HG03571 (cell line): Measurements from ENCODE around the gene FCN3.

Source experiments
- ATAC-seq: cut with Tn5 transposase; IDR thresholded peaks from one replicate; pipeline ENCODE4 v1.9.1; 2021; ENCODE audit not compliant: unreplicated experiment

Gene FCN3

GRCh38 chr1:27343639-27344025 is 31.0 kb downstream of the FCN3 start:
- ATAC-seq = no peak

DNA sequence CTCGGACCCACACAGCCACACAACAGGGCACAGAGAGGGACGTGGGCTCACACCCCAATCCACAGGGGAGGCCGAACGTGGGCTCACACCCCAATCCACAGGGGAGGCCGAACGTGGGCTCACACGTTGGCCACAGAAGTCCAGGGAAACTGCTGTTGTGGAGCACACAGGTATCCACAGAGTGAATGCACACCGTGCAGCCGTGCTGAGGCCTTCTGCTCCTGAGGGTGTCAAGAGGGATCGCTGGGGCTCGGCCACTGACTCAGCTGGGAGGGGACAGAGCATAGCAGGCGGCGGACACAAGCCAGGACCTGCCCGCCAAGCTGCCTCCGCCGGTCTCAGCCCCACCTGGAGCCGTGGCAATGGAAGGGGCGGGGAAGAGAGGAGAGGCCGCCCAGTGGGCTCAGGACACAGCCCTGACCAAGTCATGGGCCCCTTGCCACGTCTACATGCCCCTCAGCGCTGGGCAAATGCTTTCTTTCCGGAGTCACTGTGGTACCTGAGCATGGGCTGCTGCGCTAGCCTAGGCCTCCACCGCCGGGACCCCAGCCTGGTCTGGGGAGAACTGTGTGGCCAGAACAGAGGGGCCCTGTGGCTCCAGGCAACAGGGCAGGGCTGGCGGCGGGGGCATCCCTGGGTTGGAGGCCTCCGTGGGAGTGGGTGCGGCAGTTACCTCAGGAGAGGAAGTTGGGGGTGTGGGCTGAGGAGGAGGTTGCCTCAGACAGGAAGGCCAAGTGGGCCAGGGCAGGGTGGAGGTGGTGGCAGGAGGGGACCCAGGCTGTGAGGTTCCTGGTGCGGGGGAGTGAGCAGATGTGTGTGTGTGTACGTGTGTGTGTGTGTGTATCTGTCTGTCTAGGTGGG is 31.6 kb downstream of the FCN3 start:
- no peak for ATAC-seq

- no peak for ATAC-seq
These were observed 32.2 kb downstream of the FCN3 start for GRCh38 chr1:27342391-27342777.

- peak; percentile 46 for ATAC-seq
These were observed 32.9 kb downstream of the FCN3 start, which contains the start of gene SYTL1 for GRCh38 chr1:27341525-27342252. Gene SYTL1 (plus strand): TSS chr1:27342022. CDS start chr1:27345335, 3,313 bp downstream.

DNA sequence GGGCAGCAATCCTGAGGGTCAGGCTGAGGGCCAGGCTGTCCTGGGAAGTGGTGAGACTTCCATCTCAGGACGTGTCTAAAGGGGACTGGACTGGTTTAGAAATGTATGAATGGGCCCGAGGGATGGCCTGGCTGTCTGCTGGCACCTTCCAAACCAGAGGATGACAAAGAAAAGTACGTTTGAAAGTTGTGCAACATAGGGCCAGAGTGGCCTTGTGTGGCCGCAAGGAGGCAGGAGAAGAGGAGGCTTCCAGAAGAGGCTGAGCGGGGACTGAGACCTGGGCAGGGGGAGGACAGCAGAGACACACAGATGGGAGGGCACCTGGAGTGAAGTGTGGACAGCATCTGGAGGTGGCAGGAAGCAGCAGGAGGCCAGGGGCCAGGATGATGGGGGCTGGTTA is 35.4 kb downstream of the FCN3 start:
- ATAC-seq = no peak

GRCh38 chr1:27338751-27339150 is 35.9 kb downstream of the FCN3 start:
- ATAC-seq = no peak

GRCh38 chr1:27336756-27337155 is 37.9 kb downstream of the FCN3 start:
- no peak for ATAC-seq

GRCh38 chr1:27335506-27336422 is 38.9 kb downstream of the FCN3 start:
- no peak for ATAC-seq

- ATAC-seq = no peak
These were observed 40.8 kb downstream of the FCN3 start for GRCh38 chr1:27333717-27334279.

- ATAC-seq = no peak
These were observed 41.9 kb downstream of the FCN3 start for GRCh38 chr1:27332536-27333281.

- ATAC-seq = no peak
These were observed 42.7 kb downstream of the FCN3 start for GRCh38 chr1:27331922-27332321.

GRCh38 chr1:27331426-27331825 is 43.2 kb downstream of the FCN3 start:
- ATAC-seq = no peak

DNA sequence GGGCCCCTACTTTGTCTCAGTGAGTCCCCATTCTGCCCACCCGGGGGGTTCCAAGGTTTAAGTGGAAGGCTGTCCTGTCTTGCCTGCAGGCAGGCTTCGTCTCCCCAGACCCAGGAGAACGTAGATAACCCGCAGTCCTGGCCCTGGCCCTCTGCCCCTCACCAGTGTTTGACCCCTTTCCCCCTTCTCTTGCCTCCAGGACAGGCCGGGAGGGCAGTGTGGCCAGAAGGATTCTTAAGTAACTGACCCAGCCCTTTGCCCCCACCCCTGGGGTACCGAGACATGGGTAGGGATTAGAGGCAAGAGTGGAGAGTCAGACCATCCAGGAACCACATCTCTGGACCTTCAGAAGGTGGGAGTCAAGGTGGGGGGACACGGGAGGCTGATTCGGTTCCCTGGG is 43.8 kb downstream of the FCN3 start:
- ATAC-seq = no peak

DNA sequence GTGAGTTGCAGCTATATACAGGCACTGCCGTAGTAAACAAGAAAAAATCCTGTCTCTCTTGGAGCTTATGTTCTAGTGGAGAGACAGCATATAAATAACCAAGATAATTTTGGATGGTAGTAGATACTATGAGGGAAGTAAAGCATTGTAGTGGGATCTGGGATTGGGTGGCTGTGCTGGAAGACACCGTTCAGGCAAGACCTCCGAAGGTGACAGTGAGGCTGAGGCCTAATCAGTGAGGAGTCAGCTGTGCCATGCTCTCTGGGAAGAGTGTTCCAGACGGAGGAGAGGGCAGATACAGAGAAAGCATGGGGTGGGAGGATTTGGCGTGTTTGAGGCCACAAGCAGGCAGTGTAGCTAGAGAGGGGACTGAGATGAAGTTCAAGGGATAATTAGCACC is 46.7 kb downstream of the FCN3 start:
- ATAC-seq = no peak

DNA sequence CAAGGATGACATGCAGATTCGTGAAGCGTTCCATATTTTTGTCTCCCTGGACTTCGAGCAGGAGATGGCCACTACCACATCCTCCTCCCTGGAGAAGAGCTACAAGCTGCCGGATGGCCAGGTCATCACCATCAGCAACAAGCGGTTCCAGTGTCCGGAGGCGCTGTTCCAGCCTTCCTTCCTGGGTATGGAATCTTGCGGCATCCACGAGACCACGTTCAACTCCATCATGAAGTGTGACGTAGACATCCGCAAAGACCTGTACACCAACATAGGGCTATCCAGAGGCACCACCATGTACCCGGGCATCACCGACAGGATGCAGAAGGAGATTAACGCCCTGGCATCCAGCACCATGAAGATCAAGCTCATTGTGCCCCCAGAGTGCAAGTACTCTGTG is 49.3 kb downstream of the FCN3 start:
- no peak for ATAC-seq

DNA sequence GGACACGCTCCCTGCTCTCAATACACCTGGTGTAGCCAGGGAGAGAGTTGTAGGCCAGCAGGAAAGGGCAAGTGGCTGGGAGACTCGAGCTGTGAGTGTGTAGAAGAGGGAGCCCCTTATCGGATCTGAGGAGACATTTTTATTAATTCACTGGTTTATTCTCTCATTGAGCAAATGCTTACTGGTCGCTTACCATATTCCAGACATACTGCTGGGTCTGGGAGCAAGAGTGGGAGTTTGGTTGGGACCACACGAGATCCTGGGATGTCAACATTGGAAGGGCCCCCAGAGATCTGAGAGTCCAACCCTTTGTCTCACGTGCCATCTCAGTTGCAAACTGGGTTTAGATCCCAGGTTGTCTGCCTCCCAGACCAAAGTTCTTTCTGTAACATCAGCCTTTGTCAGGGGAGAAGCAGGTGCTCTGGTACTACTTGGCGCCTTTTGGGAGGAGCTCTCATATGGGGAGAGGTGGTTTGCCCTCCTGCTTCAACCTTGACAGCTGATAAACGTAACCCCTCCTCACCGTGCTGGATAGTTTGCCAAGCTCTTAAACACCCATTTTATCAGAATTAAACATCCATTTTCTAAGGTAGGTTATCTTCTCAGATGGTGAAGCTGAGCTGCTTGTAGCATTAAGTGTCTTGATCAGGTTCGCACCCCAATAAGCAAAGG is 51.9 kb downstream of the FCN3 start:
- no peak for ATAC-seq

DNA sequence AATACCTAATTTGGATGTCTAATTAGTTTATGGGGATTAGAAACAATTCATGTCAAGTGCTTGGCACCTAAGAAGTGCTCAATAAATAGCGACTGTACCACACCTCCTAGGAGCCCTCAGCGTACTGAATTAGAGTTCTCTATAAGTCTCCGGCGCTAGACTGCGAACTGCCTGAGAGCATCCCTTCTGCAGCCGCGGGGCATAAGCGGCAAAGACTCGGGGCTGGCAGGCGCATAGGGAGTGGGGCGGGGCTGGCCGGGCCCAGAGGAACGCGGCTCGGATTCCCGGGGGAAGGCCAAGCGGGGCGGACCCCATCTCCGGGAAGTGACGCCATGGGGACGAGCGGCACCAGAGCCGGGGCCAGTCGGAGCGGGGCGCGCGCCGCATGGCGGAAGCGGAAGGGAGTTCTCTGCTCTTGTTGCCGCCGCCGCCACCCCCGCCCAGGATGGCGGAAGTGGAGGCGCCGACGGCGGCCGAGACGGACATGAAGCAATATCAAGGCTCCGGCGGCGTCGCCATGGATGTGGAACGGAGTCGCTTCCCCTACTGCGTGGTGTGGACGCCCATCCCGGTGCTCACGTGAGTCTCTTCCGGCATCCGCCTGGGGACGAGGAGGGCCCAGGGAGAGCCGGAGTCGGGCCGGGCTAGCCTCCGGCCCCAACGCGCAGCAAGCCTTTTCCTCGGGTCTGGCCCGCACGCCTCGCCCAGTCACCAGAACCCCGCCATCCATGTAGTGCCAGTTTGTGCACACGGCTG is 52.6 kb downstream of the FCN3 start, which contains the start of gene TMEM222:
TSS of gene TMEM222 (plus strand) at position 351 of the 756 bp plus-strand sequence. CDS start at position 386, 35 bp downstream.
- peak; percentile 88 for ATAC-seq
